ENCODE measurements around the gene FNDC3B.
"Not testable (repeated sequence)": the region's sequence is repeated elsewhere in the genome, so short reads cannot be mapped to it uniquely, and the experiment has no call there.

The FNDC3B gene

GRCh38 chr3:172039436-172040077 is at the start of gene FNDC3B:
Gene FNDC3B, plus strand, starts transcription at chr3:172039578. Its CDS starts 72,902 bp downstream, at chr3:172112480.
- DNase-seq (ENCODE audit: low read depth in 3 of 3, low spot score in 1 of 3): peak; percentile 80 to 87 (median 81)

DNA sequence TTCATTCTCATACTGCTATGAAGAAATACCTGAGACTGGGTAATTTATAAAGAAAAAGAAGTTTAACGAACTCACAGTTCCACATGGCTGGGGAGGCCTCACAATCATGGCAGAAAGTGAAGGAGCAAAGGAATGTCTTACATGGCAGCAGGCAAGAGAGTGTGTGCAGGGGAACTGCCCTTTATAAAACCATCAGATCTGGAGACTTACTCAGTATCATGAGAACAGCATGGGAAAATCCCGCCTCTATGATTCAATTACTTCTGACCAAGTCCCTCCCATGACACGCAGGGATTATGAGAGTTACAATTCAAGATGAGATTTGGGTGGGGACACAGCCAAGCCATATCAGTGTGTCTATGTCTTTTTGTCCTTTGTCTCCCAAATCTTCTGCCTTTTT is 49.1 kb upstream of the FNDC3B start:
- DNase-seq (ENCODE audit: low read depth in 3 of 3, low spot score in 1 of 3): not testable (repeated sequence)

GRCh38 chr3:171991166-171991565 is 48.2 kb upstream of the FNDC3B start:
- DNase-seq (ENCODE audit: low read depth in 3 of 3, low spot score in 1 of 3): no peak

DNA sequence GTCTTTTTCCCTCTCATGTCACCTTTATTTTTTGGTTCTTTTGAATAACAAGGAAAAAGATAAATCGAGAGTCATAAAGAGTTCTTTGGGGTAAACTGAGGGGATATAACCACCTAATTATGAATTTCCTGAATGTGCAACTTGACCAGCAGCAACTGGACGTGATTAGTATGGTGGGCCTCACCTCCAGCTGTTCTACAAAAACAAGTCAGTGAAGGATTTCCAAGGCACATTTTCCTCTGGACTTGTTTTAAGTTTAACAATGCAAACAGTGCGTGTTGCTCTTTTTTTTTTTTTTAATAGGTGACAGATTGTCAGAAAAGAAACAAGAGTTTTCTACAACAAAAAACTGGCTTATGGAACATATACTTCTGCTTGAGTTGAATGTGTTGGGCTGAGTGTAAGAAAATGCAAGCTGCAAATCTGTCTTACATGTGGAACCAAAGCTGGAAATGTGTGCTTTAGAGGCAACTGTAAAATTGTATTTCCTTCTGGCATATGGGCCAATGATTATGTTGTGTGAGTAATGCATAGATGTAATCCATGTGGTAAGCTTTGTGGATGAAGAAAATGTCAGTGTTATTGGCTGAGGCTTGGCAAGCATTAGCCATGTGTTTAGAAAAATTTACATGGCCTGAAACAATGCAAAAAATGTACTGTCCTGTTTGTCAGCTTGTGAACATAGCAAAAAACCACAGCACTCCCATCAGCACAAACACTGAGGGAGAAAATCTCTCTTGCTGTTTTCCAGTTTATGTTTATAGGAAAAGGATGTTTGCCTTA is 44.5 kb upstream of the FNDC3B start:
- no peak for DNase-seq (ENCODE audit: low read depth in 3 of 3, low spot score in 1 of 3)

- no peak for DNase-seq (ENCODE audit: low read depth in 3 of 3, low spot score in 1 of 3)
Measured at GRCh38 chr3:171995486-171995885, 43.9 kb upstream of the FNDC3B start.

- DNase-seq (ENCODE audit: low read depth in 3 of 3, low spot score in 1 of 3): no peak
Measured at GRCh38 chr3:171996178-171996817, 43.1 kb upstream of the FNDC3B start.

DNA sequence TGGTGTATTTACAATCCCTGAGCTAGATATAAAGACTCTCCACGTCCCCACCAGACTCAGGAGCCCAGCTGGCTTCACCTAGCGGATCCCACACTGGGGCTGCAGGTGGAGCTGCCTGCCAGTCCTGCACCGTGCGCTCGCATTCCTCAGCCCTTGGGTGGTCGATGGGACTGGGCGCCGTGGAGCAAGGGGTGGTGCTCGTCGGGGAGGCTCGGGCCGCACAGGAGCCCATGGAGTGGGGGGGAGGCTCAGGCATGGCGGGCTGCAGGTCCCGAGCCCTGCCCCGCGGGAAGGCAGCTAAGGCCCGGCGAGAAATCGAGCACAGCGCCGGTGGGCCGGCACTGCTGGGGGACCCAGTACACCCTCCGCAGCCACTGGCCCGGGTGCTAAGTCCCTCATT is 40.6 kb upstream of the FNDC3B start:
- not testable (repeated sequence) for DNase-seq (ENCODE audit: low read depth in 3 of 3, low spot score in 1 of 3)

GRCh38 chr3:172001616-172002015 is 37.8 kb upstream of the FNDC3B start:
- not testable (repeated sequence) for DNase-seq (ENCODE audit: low read depth in 3 of 3, low spot score in 1 of 3)

- no peak for DNase-seq (ENCODE audit: low read depth in 3 of 3, low spot score in 1 of 3)
Measured at GRCh38 chr3:172002512-172003078, 36.8 kb upstream of the FNDC3B start.

DNA sequence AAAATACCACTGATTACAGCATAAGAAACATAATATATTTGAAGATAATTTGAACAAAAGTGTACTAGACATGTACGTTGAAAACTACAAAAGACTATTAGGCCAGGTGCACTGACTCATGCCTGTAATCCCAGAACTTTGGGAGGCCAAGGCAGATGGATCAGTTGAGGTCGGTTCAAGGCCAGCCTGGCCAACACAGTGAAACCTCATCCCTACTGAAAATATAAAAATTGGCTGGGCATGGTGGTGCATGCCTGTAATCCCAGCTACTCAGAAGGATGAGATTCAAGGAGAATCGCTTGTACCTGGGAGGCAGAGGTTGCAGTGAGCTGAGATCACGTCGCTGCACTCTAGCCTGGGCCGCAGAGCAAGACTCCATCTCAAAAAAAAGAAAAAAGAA is 36.2 kb upstream of the FNDC3B start:
- DNase-seq (ENCODE audit: low read depth in 3 of 3, low spot score in 1 of 3): no peak

GRCh38 chr3:172007065-172007370 is 32.4 kb upstream of the FNDC3B start:
- DNase-seq (ENCODE audit: low read depth in 3 of 3, low spot score in 1 of 3): no peak

GRCh38 chr3:172009803-172010202 is 29.6 kb upstream of the FNDC3B start:
- DNase-seq (ENCODE audit: low read depth in 3 of 3, low spot score in 1 of 3): no peak

- DNase-seq (ENCODE audit: low read depth in 3 of 3, low spot score in 1 of 3): no peak
Measured at GRCh38 chr3:172012775-172013174, 26.6 kb upstream of the FNDC3B start.

DNA sequence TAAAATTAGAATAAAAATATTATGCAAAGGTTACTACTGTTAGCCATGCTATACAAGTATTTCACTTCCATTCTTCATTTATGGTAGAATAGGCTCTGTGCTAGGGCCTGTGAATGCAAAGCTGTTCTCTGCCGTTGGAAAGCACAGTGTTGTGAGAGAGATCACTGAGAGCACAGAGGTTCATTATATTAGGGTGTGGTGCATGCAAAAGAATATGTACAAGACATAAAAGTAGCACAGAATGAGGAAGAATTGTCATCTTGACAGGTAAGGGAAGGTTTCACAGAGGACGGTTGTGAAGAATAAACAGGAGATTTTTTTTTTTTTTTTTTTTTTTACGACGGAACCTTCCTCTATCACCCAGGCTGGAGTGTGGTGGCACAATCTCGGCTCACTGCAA is 25.2 kb upstream of the FNDC3B start:
- no peak for DNase-seq (ENCODE audit: low read depth in 3 of 3, low spot score in 1 of 3)

DNA sequence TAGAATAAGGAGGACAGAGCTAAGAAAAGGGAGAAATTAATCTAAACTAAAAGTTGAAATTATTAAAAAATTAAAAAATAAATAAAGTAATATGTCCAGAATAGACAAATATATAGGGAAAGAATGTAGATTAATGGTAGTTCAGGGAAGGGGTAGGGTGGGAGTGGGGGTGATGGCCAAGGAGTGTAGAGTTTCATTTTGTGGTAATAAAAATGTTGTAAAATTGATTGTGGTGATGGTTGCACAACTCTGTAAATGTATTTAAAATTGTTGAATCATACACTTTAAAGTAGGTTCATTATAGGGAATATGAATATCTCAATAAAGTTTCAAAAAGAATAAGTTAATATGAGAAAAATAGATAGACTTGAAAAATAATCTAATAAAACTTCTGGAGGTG is 21.0 kb upstream of the FNDC3B start:
- DNase-seq (ENCODE audit: low read depth in 3 of 3, low spot score in 1 of 3): no peak

GRCh38 chr3:172020763-172021162 is 18.6 kb upstream of the FNDC3B start:
- no peak for DNase-seq (ENCODE audit: low read depth in 3 of 3, low spot score in 1 of 3)

DNA sequence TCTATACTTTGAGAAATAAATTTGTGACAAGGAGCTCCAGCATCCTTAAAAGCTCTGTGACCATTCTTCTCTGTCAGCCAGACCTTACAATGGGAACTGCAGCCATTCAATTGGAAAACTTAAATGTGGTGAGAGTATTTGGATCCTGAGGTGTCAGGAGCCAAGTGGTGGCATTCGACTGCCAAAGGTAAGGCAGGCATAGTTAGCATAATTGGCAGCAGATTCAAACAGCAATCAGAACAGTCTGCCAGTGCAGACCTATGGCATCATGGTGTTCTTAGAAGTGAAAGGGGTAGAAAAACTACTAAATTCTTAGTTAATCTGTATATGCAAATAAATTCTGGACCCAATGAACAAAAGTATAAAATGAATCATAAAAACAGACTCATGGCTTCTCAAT is 18.2 kb upstream of the FNDC3B start:
- no peak for DNase-seq (ENCODE audit: low read depth in 3 of 3, low spot score in 1 of 3)

GRCh38 chr3:172021859-172022258 is 17.5 kb upstream of the FNDC3B start:
- DNase-seq (ENCODE audit: low read depth in 3 of 3, low spot score in 1 of 3): no peak

- no peak for DNase-seq (ENCODE audit: low read depth in 3 of 3, low spot score in 1 of 3)
Measured at GRCh38 chr3:172023915-172024314, 15.5 kb upstream of the FNDC3B start.

GRCh38 chr3:172024679-172025078 is 14.7 kb upstream of the FNDC3B start:
- DNase-seq (ENCODE audit: low read depth in 3 of 3, low spot score in 1 of 3): no peak

GRCh38 chr3:172029425-172030098 is 9.8 kb upstream of the FNDC3B start:
- DNase-seq (ENCODE audit: low read depth in 3 of 3, low spot score in 1 of 3): no peak

- DNase-seq (ENCODE audit: low read depth in 3 of 3, low spot score in 1 of 3): no peak
Measured at GRCh38 chr3:172030181-172030580, 9.2 kb upstream of the FNDC3B start.
